GM18505 (cell line): Measurements from ENCODE around the gene JARID2.

Experiments
- ATAC-seq: cut with Tn5 transposase; IDR thresholded peaks from one replicate; pipeline ENCODE4 v1.9.1; 2021; ENCODE audit not compliant: unreplicated experiment
- POLR2A ChIP-seq: IDR thresholded peaks from 4 replicates; pipeline ENCODE4 v1.6.1; 2011; ENCODE audit warnings: borderline replicate concordance; ENCODE audit not compliant: insufficient read depth, insufficient read length; ENCODE audit errors: extremely low read depth

JARID2 gene

DNA sequence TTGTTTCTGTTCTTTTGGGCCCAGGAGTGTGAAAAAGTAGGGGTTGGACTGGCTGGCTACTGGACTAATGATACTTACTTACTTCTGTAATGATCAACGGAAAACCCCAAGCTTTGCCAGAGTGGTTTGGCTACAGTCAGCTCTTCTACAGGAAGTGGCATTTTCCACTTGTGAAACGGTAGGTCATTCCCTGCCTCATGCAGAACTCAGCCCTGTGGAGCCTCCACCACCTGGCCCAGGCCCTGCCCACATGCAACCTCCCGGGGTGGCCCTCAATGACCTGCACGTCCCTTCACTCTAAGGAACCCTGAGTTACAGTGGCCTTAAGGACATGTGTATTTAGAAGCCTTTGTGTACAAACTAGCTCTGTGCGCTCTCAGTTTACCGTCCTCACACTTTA, 276.6 kb downstream of the JARID2 start:
- TF ChIP-seq POLR2A, result no peak
- no peak for ATAC-seq

DNA sequence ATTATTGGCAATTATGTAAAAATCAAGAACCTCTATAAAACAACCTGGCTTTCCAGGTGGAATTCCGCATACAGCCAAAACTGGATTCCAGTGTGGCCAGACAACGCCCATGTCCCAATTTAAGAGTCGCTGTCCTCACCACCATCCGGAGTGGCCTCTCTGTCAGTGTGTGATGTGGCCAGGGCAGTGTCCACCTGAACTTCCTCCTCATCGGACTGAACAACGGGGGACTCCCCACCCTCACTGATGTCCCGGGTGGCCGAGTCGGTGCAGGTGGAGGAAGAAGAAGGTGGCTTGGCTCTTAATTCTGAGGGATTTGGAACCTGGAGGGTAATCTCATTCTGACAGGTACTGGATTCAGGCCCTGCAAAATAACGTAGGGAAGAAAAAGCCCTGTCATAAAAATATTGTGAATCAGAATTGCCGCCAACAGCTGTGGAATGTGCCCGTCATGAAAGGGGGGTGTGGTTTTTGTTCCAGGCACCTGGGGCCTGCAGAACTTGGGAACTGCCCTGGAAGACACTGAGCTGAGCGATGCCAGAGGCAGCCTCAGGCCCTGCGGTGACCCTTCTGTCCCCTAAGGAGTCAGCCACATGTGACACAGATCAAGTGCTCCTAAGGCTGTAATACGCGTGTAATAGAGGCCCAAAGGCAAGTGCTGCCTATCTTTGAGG, 277.1 kb downstream of the JARID2 start:
- TF ChIP-seq POLR2A, result no peak
- ATAC-seq, result no peak

DNA sequence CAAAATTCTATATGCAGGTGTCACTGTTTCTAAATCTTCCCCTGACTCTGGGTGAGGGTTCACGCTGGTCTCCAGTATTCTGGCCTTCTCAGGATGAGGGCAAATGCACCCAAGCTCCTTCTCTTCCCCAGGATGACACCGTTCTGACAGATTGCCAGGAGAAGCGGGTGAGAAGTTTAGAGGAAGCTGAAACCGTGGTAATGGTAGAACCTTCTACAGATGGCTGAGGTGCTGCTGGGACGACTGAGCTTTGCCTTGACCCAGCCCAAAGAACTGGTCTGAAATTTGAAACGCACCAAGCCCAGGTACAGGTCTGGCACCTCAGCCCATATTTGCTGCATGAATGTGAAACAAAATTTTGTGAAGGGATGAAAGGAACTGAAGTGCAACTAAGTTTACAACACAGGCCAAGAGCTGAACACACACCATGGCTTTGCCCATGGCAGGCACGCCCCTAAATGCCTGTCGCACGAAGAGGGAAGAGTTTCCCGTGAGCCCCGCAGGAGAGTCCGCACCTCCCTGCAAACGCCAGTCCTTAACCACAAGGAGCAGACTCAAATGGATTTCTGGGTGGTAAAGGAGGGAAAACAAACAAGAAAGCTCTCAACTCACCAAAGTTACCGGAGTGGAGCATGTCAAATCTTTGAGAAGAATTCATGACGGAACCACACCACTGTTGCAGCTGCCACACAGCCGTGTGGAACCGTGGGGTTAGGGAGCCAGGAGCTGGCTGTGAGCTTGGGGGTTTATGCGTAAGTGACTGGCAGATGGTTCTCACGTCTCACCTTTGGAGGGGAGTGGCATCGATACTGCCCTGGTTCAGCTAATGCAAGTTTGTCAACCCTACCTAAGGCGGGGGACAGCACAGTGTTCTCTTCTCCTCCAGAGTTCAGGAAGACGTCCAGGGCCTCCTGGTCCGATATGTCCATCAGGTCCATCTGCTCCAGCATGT, 278.1 kb downstream of the JARID2 start:
- TF ChIP-seq POLR2A, result no peak
- ATAC-seq, result no peak

DNA sequence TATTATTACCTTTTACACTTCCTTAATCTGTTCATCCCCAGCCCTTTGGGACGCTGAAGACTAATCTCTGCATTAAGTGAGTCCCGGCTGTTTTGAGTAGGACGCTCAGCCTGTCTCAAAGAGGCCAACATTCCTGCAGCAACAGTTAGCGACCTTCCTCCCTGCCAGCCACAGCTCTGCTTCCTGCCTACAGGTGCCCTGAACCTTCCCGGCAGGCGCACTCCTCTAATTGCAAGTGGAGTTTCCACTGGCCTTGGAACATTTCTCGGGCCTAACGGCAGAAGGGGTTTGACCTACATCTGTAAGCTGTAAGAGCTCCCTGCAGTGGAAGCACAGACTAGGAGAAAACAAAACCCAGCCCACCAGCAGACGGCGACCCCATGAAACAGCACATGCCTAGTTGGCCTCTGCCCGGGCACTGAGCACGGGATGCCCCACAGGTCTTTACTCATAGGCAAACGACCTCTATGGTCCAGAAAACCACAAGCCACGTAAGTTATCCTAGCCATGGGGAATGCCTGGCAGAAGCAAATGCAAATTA, 279.1 kb downstream of the JARID2 start:
- no peak for TF ChIP-seq POLR2A
- ATAC-seq, result no peak

DNA sequence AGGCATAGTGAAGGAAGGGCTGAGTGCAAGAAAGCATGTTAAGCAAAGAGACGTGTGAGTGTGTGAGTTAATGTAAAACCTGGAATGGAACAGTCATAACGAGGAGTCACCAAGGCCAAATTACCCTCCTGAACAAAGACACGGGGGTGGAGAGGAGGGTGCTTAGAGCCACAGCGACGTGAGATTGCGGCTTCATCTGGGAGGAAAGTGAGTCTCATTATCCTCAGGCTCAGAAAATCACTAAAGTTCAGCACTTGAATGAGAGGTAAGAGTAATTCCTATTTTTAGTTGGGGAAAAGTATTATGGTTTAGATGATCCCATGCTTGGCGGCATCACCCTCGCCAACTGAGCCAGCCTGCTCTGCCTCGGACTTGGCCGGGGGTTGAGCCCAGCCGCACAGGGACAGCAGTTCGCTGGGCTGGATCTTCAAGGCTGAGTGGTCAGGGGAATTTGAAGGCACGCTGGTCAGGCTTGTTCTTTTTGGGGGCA, 280.4 kb downstream of the JARID2 start:
- no peak for TF ChIP-seq POLR2A
- ATAC-seq, result no peak

DNA sequence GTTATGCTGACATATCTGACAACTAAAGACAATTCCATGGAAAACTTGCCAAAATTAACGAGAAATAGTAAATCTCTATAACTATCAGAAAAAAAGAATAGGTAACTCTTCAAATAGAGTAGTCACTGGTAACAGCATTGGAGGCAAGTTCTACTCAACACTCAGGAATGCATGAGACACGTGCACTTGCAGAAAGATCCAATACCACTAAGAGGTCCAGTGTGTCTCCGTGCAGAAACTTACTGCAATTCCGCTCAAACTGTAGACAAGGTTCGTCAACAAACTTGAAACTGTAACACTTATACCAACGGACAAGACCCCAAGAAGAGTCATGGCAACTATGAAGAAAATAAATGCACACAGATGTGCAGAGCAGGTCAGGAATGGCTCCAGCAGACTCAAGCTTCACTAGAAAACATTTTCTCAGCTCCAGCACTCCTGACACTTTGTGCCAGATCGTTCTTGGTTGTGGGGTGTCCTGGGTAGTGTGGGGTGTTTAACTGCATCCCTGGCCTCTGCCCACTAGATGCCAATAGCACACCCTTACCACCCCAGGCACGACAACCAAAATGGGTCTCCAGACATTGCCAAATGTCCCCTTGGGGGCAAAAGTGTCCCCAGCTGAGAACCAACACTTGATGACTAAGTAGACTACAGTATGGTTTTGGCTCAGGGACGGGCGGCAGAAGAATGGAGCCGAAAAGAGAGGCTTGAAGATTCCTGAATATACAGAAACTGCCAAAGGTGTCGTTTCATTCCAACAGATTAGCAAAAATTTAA, 282.2 kb downstream of the JARID2 start:
- ATAC-seq, result no peak
- TF ChIP-seq POLR2A, result no peak

DNA sequence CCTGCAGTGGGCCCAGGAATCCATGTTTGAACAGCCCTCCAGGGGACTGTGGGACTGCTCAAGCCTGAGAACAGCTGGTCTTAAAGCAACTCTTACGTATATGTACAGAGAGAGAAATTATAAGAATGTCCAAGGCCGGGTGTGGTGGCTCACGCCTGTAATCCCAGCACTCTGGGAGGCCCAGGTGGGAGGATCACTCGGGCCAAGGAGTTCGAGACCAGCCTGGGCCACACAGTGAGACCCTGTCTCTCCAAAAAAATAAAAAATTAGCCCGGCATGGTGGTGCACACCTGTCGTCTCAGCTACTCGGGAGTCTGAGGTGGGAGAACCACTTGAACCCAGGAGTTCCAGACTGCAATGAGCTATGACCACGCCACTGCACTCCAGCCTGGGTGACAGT, 283.0 kb downstream of the JARID2 start:
- ATAC-seq, result no peak

DNA sequence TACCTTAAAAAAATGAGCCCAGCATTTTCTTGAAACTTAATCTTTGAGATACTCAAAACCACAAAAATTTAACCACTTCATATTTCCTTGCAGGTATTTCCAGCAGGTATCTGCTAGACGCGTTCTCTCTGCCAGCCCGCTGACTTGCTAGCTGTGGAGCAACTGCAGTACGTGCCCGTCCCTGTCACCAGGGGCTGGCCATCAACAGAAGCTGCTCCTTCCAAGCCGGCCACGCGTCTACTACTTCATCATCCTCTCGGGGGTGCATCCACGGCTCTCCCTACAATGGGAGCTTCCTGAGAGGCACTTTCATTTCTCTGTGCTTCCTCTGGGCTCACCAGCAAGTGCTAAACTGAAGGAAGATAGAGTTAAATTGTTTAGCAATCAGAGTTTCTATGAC, 284.5 kb downstream of the JARID2 start:
- ATAC-seq, result no peak
- TF ChIP-seq POLR2A, result no peak

More for the DNA sequence above, 283.0 kb downstream of the JARID2 start:
- TF ChIP-seq POLR2A, result no peak

DNA sequence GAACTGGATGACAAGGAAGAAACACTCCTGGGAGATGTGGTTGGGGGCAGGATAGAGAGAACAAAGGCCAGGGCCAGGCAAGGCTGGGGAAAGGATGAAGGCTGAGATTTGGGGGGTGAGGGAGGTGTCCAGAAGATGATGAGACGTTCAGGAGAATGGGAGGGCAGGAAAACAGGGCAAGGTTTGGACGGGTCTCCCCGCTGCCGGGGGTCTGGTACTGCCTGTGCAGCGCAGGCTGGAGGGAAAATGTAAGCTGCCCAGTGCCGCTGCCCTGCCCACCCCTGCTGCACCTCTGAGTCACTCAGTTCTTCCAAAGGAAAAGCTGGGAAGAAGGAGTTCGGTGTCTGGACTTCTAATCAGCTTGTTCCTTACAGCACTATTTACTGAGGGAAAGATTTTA, 286.1 kb downstream of the JARID2 start:
- no peak for ATAC-seq
- TF ChIP-seq POLR2A, result no peak

DNA sequence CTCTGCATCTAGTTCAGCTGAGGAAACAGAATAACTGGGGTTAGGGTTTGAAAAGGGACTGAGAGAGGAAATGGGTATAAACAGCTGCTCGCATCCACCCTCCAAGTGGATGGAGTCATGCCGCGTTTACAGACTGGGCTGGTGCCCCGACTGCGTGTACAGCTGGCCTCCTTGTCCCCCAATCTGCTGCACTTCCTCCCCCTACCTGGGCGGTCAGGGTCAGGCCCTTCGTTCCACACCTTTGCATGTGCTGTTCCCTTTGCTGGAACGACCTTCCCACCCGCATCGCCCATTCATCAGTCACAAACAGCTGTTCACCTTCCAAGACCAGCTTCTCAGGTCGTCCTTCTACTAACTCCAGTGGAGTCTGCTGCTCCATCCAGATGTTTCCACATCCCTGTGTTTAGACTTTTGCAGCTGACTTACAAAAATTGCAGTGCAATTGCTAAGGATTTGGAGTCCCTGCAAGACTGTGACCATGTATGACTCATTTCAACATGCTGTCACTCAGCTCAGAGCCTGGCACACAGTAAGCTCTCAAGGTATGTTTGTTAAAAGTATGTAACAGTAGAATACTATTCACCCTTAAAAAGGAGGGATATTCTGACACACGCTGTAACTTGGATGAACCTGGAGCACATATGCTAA, 287.6 kb downstream of the JARID2 start:
- TF ChIP-seq POLR2A, result no peak
- ATAC-seq, result no peak

DNA sequence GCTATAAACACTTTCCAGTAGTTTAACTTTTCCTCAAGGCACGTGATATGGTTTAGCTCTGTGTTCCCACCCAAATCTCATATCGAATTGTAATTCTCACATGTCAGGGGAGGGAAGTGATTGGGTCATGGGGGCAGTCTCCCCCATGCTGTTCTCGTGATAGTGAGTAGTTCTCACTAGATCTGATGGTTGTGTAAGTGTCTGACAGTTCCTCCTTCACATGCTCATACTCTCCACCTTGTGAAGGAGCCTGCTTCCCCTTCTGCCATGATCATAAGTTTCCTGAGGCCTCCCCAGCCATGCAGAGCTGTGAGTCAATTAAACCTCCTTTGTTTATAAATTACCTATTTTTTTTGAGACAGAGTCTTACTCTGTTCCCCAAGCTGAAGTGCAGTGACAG, 289.1 kb downstream of the JARID2 start:
- no peak for TF ChIP-seq POLR2A
- ATAC-seq, result no peak

DNA sequence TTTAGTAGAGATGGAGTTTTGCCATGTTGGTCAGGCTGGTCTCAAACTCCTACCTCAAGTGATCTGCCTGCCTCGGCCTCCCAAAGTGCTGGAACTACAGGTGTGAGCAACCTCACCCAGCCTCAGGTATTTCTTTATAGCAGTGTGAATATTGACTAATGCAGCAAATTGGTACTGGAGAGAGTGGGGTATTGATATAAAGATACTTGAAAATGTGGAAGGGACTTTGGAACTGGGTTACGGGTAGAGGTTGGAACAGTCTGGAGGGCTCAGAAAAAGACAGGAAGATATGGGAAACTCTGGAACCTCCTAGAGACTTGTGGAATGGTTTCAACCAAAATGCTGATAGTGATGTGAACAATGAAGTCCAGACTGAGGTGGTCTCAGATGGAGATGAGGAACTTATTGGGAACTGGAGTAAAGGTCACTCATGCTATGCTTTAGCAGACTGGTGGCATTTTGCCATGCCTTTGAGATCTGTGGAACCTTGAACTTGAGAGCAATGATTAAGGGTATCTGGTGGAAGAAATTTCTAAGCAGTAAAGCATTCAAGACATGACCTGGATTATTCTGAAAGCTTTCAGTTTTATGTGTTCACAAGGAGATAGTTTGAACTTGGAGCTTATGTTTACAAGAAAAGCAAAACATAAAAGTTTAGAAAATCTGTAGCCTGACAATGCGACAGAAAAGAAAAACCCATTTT, 289.8 kb downstream of the JARID2 start:
- ATAC-seq, result no peak
- TF ChIP-seq POLR2A, result no peak
